Stimulated activated CD4-positive, alpha-beta T cell treated with anti-CD3 and anti-CD28 coated beads, Interleukin-1b, Interleukin-23, amount 100 ng/mL, for 24 hours (primary cell): ENCODE data around the gene BCL6B.
"Not testable (repeated sequence)": the region's sequence is repeated elsewhere in the genome, so short reads cannot be mapped to it uniquely, and the experiment has no call there.

Experiments
- DNase-seq, 4 experiments: peaks; one replicate each; pipeline ENCODE4 v3.0.0-alpha.2; 2020; ENCODE audit warnings: low read depth in 4 of 4, low spot score in 1 of 4

BCL6B gene

GRCh38 chr17:7026471-7027115, 3.7 kb downstream of the BCL6B start:
- no peak for DNase-seq

DNA sequence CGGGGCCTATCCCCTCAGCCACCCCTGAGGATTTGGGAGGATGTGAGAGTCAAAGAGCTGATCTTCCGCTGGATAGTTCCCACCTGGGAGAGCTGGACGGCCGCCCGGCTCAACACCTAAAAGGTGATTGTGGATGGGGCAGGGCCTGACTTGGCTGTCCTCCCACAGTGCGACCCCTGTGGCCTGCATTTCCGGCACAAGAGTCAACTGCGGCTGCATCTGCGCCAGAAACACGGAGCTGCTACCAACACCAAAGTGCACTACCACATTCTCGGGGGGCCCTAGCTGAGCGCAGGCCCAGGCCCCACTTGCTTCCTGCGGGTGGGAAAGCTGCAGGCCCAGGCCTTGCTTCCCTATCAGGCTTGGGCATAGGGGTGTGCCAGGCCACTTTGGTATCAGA, 4.5 kb downstream of the BCL6B start:
- DNase-seq, result no peak

DNA sequence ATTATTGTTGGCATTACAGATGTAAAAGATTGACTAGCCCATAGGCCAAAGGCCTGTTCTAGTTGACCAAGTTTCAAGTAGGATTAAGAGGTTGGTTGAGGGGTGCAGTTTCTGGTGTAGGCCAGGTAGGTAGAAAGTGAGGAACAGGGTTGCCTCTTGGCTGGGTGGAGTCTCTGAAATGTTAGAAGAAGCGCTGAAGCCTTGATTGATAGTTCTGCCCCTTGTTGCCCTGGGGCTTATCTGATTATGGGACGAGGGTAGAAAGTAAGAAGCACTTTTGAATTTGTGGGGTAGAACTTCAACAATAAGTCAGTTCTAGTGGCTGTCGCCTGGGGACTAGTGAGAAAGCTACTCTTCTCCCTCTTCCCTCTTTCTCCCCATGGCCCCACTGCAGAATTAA, 6.2 kb downstream of the BCL6B start:
- DNase-seq, result no peak

- no peak for DNase-seq
Observed at GRCh38 chr17:7029659-7030058, 6.8 kb downstream of the BCL6B start.

GRCh38 chr17:7034955-7035590, 12.2 kb downstream of the BCL6B start:
- no peak for DNase-seq

DNA sequence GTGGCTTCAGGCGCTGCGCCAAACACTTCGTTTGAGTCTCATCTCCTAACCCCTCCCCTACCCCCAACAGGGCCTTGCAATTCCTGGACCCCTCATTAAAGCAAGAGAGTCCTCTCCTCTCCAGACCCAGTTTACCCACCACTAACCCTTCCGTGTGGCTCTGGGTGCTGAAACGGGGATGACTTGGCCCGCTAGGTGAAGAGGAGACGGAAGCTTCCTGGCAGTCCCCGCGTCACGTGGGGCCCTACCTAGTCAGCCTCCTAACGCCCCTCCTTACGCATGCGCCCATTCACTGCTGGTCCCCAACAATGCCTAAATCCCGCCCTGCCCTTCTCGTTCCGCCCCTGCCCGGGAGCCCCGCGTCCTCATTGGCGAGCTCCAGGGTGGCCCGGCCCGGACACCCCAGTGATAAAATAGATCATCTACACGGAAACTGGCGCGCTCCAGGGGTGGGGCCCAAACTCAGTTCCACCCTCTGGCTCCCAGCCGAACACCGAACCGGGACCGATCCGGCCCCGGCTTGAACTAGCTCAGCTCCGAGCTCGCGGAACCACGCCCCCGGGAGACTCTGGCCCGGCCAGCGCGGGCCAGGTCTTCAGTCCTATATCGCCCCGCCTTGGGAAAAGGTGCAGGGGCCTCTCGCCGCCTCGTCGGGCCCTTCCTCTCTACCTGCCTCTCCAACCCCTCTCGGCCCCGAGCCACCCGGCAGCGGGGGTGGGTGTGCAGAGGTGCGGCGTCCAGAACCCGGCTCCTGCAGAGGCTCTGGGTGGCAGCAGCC, 12.9 kb downstream of the BCL6B start, which contains the start of gene SLC16A13:
SLC16A13 (plus strand) TSS at position 425 of the 778 bp plus-strand sequence. CDS start 368 bp downstream, outside the sequence.
- peak; percentile 93 to 99 (median 96) for DNase-seq

GRCh38 chr17:7038025-7038862, 15.4 kb downstream of the BCL6B start:
- no peak for DNase-seq

- no peak for DNase-seq
Observed at GRCh38 chr17:7039832-7040231, 17.0 kb downstream of the BCL6B start.

- DNase-seq, result no peak
Observed at GRCh38 chr17:7041607-7042500, 19.0 kb downstream of the BCL6B start.

DNA sequence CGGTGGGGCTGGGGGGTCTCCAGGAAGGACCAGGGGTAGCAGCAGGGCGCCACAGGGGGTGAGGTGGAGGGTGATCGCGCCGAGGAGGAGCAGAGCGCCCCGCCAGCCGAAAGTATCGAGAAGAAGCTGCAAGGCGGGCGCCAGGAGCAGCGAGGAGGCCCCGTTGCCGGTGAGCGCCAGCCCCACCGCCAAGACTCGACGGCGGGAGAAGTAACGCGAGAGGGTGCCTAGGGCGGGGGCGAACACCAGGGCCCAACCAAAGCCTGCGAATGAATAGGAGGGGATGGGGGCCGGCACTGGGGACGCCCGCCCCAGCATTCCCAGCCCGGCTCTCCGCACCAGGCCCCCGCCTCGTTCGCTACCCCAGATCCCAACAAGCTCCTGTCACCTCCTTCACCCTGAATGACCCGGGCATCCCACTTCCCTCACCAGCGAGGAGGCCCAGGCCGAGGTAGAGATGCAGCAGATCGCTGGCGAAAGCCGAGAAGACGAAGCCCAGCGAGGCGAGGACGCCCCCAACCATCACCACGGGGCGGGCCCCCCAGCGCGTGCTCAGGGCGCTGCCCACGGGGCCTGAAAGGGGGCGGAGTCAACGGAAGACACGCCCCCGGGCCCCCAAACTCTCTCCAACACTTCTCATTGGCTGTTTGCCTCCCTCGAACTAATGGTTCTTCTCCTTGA, 19.8 kb downstream of the BCL6B start:
- DNase-seq, result peak in 1 of 4 experiments; percentile 23

DNA sequence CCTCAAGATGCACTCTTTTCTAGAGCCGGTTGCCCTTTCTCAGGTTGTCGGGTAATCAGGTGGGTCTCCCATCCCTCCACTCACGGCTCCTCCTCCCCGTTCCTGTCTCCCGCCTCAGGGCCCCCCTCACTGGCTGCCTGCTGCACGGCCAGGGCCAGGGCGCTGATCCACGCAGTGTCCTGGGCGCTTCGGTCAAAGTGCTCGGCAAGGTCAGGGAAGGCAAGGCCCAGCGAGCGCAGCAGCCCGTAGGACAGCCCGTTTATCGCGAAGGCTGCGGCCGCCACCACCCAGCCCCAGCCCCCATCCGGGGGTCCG, 20.3 kb downstream of the BCL6B start:
- no peak for DNase-seq

- no peak for DNase-seq
Observed at GRCh38 chr17:7043497-7044198, 20.8 kb downstream of the BCL6B start, which contains the start of gene SLC16A11. SLC16A11 (minus strand) TSS chr17:7044092; CDS start chr17:7043513, 579 bp downstream.

- DNase-seq, result no peak
Observed at GRCh38 chr17:7045492-7046126, 22.8 kb downstream of the BCL6B start.

- no peak for DNase-seq
Observed at GRCh38 chr17:7046127-7046724, 23.4 kb downstream of the BCL6B start.

DNA sequence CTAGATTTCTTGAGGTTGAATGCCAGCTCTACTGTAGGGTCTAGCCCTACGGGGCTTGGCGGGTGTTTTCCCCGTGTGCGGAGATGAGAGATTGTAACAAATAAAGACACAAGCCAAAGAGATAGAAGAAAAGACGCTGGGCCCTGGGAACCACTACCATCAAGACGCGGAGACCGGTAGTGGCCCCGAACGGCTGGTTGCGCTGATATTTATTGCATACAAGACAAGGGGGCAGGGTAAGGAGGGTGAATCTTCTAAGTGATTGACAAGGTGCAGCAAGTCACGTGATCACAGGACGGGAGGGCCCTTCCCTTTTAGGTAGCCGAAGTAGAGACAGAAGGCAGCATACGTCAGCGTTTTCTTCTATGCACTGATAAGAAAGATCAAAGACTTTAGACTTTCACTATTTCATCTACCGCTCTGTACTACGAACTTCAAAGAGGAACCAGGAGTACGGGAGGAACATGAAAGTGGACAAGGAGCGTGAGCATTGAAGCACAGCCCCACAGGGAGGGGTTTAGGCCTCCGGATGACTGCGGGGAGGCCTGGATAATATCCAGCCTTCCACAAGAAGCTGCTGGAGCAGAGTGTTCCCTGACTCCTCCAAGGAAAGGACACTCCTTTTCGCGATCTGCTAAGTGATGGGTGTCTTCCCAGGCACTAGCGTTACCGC, 24.0 kb downstream of the BCL6B start:
- peak in 2 of 4 experiments; percentile 44 to 63 for DNase-seq

GRCh38 chr17:7047566-7047965, 24.7 kb downstream of the BCL6B start:
- no peak for DNase-seq

DNA sequence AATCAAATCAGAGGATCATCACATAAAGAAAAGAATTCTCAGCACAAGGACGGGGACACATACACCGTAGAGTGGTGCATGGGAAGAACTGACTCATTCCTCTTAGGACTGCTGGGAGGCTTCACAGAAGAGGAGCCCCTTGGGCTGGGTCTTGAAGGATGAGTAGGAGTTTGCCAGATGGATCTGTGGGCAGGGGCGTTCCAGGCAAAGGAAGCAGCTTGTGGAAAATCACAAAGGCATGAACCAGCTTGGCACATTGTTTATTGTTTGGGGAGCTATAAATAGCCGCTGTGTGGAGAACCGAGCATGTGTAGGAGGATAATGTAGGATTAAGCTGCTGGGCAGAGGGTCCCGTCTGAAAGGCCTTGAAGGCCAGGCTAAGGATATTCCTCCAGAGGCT, 26.1 kb downstream of the BCL6B start:
- DNase-seq, result no peak

- DNase-seq, result not testable (repeated sequence)
Observed at GRCh38 chr17:7050583-7050982, 27.7 kb downstream of the BCL6B start.
